ENCODE measurements around the gene RUVBL1. TPM values are rescaled to one million over a fixed set of nuclear protein-coding genes. Genes with fewer than 3 reads are reported as not detected.

RUVBL1 gene
- total and polyA plus RNA-seq, 11 donors = 14.1 to 44.6 (median 26.2) TPM

GRCh38 chr3:128078875-128079274 lies 44.7 kb downstream of the RUVBL1 start:
- Histone ChIP-seq H3K36me3 (peaks cover 0 to 37% (median 5%) of the 10 kb centered on the region in 9 donors), H3K27ac (no peak overlapping the region), H3K4me1 (peaks cover 0 to 78% (median 34%) of the 10 kb centered on the region in 12 donors), H3K27me3 (no peaks in the 10 kb centered on the region), H3K9me3 (no peaks in the 10 kb centered on the region), H3K4me3 (no peak overlapping the region)
- intact Hi-C loops (cut with DNase I) = loop anchor here in 6 of 10 donors (5.0 to 10.0 kb wide), 6 partner anchors 43 to 528 kb away; partner anchors contain the start of gene RUVBL1 (in 1 of the 6)
- DNase-seq (no peak), ATAC-seq (no peak)
- TF ChIP-seq POLR2A (IDR thresholded peaks at IDR 0.05) (no peak), CTCF (IDR thresholded peaks at IDR 0.05) (no peak)
- 91 to 99% (median 96%) methylated on average over 8 of the region's 8 CpGs for WGBS, 4 donors

- ATAC-seq (no peak), DNase-seq (no peak)
- H3K4me3 ChIP-seq = no peak overlapping the region
- no peaks in the 10 kb centered on the region for H3K27me3 ChIP-seq
- intact Hi-C loops (cut with DNase I) = loop anchor here in 6 of 10 donors (5.0 to 10.0 kb wide), 6 partner anchors 44 to 529 kb away; partner anchors contain the start of gene RUVBL1 (in 1 of the 6)
- WGBS, 4 donors = 90 to 94% (median 92%) methylated on average over 4 to 5 of the region's 5 CpGs
- TF ChIP-seq CTCF (IDR thresholded peaks at IDR 0.05) (no peak), POLR2A (IDR thresholded peaks at IDR 0.05) (no peak)
- no peaks in the 10 kb centered on the region for H3K9me3 ChIP-seq
- H3K36me3 ChIP-seq = peaks cover 0 to 31% (median 5%) of the 10 kb centered on the region in 9 donors
- H3K27ac ChIP-seq = no peak overlapping the region
- H3K4me1 ChIP-seq = peaks cover 0 to 78% (median 33%) of the 10 kb centered on the region in 12 donors
Observed at GRCh38 chr3:128078322-128078721, 45.3 kb downstream of the RUVBL1 start.

GRCh38 chr3:128077665-128078064 lies 45.9 kb downstream of the RUVBL1 start:
- 23 to 61% (median 57%) methylated on average over 1 of the region's 1 CpG; no CpG with 5 or more reads in 1 of the 4 donors for WGBS, 4 donors
- peaks cover 0 to 29% (median 10%) of the 10 kb centered on the region in 9 donors for H3K36me3 ChIP-seq
- peaks cover 0 to 78% (median 32%) of the 10 kb centered on the region in 12 donors for H3K4me1 ChIP-seq
- no peak for TF ChIP-seq POLR2A (IDR thresholded peaks at IDR 0.05)
- TF ChIP-seq CTCF (IDR thresholded peaks at IDR 0.05) = no peak
- ATAC-seq (no peak), DNase-seq (no peak)
- intact Hi-C loops (cut with DNase I) = loop anchor here in 6 of 10 donors (5.0 to 10.0 kb wide), 6 partner anchors 45 to 530 kb away; partner anchors contain the start of gene RUVBL1 (in 1 of the 6)
- peak overlapping the region in 1 of 12 donors; percentile 38 for H3K27ac ChIP-seq
- no peaks in the 10 kb centered on the region for H3K27me3 ChIP-seq
- no peaks in the 10 kb centered on the region for H3K9me3 ChIP-seq
- peak overlapping the region in 2 of 12 donors; percentile 54 to 57 for H3K4me3 ChIP-seq

GRCh38 chr3:128077202-128077624 lies 46.4 kb downstream of the RUVBL1 start:
- TF ChIP-seq POLR2A (IDR thresholded peaks at IDR 0.05) (no peak), CTCF (IDR thresholded peaks at IDR 0.05) (no peak)
- ATAC-seq (no peak), DNase-seq (no peak)
- H3K27me3 ChIP-seq = no peaks in the 10 kb centered on the region
- H3K4me3 ChIP-seq = peak overlapping the region; percentile 20 to 63 (median 52)
- H3K4me1 ChIP-seq = peaks cover 0 to 74% (median 31%) of the 10 kb centered on the region in 12 donors
- intact Hi-C loops (cut with DNase I) = loop anchor here in 6 of 10 donors (5.0 to 10.0 kb wide), 6 partner anchors 45 to 530 kb away; partner anchors contain the start of gene RUVBL1 (in 1 of the 6)
- WGBS, 4 donors = 25 to 47% (median 31%) methylated on average over 3 to 11 of the region's 11 CpGs
- H3K9me3 ChIP-seq = no peaks in the 10 kb centered on the region
- peaks cover 0 to 29% (median 13%) of the 10 kb centered on the region in 9 donors for H3K36me3 ChIP-seq
- H3K27ac ChIP-seq = peak overlapping the region in 4 of 12 donors; percentile 31 to 65 (median 46)

All from heart left ventricle (tissue), 16 donors.